HepG2 (cell line): ENCODE data around the gene ESPNL. TPM values are rescaled to one million over a fixed set of nuclear protein-coding genes. Genes with fewer than 3 reads are reported as not detected.

ENCODE experiments used
- AGO2 ChIP-seq: fragments of 200-400 bp; formaldehyde crosslinking; optimal IDR thresholded peaks from 2 replicates; pipeline ENCODE3; 2017; ENCODE audit warnings: mild to moderate bottlenecking, low read depth, low read length, moderate library complexity
- ASH2L ChIP-seq: fragments of 300-600, 200-600 bp; sonication (generic); IDR thresholded peaks from 2 replicates; pipeline ENCODE4 v1.7.0; 2017; ENCODE audit warnings: low read depth, mild to moderate bottlenecking, moderate library complexity, mixed read lengths, low read length; ENCODE audit not compliant: insufficient read length
- ATM ChIP-seq: fragments of 450-650 bp; IDR thresholded peaks from 2 replicates; pipeline ENCODE4 v1.7.1; 2017; ENCODE audit warnings: mild to moderate bottlenecking, borderline replicate concordance
- CHCHD3 ChIP-seq: sonication (generic); formaldehyde crosslinking; IDR thresholded peaks from 2 replicates; pipeline ENCODE4 v1.8.0; 2022; ENCODE audit warnings: mild to moderate bottlenecking, missing genetic modification reagents, moderate library complexity
- ERF ChIP-seq: IDR thresholded peaks from 2 replicates; pipeline ENCODE4 v1.6.1; 2018; ENCODE audit warnings: missing biosample characterization, missing genetic modification reagents
- FOXJ3 ChIP-seq: sonication (generic); formaldehyde crosslinking; IDR thresholded peaks from 2 replicates; pipeline ENCODE4 v1.4.0; 2020; ENCODE audit warnings: missing genetic modification reagents, mild to moderate bottlenecking, borderline replicate concordance
- FOXK1 ChIP-seq: sonication (generic); formaldehyde crosslinking; IDR thresholded peaks from 2 replicates; pipeline ENCODE4 v1.4.0; 2020; ENCODE audit warnings: low read depth, missing genetic modification reagents, borderline replicate concordance
- ISL2 ChIP-seq: sonication (generic); formaldehyde crosslinking; IDR thresholded peaks from 2 replicates; pipeline ENCODE4 v1.5.0; 2020; ENCODE audit warnings: missing genetic modification reagents
- MEIS2 ChIP-seq: sonication (generic); formaldehyde crosslinking; IDR thresholded peaks from 2 replicates; pipeline ENCODE4 v1.9.0; 2021; ENCODE audit warnings: mild to moderate bottlenecking, missing genetic modification reagents
- MXI1 ChIP-seq: IDR thresholded peaks from 3 replicates; pipeline ENCODE4 v1.6.1; 2012; ENCODE audit warnings: low read depth, low read length, inconsistent platforms, borderline replicate concordance
- PHF21A ChIP-seq: sonication (generic); formaldehyde crosslinking; IDR thresholded peaks from 2 replicates; pipeline ENCODE4 v1.5.0; 2020; ENCODE audit warnings: mild to moderate bottlenecking, missing genetic modification reagents
- RARA ChIP-seq: IDR thresholded peaks from 2 replicates; pipeline ENCODE4 v1.6.1; 2016; ENCODE audit warnings: missing genetic modification reagents, missing compliant biosample characterization
- RELA ChIP-seq: sonication (generic); formaldehyde crosslinking; IDR thresholded peaks from 2 replicates; pipeline ENCODE4 v1.4.0; 2020; ENCODE audit warnings: missing genetic modification reagents
- SALL1 ChIP-seq: sonication (generic); formaldehyde crosslinking; IDR thresholded peaks from 2 replicates; pipeline ENCODE4 v1.8.0; 2022; ENCODE audit warnings: mild to moderate bottlenecking, missing genetic modification reagents
- SIN3B ChIP-seq: fragments of 150-350 bp; IDR thresholded peaks from 2 replicates; pipeline ENCODE4 v1.6.1; 2014; ENCODE audit warnings: low read length
- U2AF1 ChIP-seq: fragments of 200-400 bp; formaldehyde crosslinking; optimal IDR thresholded peaks from 2 replicates; pipeline ENCODE3; 2017; ENCODE audit warnings: mild to moderate bottlenecking, low read depth, low read length
- ZBTB1 ChIP-seq: sonication (generic); formaldehyde crosslinking; IDR thresholded peaks from 2 replicates; pipeline ENCODE4 v1.4.0; 2020; ENCODE audit warnings: missing genetic modification reagents, borderline replicate concordance
- ZNF136 ChIP-seq: sonication (generic); formaldehyde crosslinking; IDR thresholded peaks from 2 replicates; pipeline ENCODE4 v1.8.1; 2022; ENCODE audit warnings: low read depth, mild to moderate bottlenecking, moderate library complexity, missing genetic modification reagents
- ZNF263 ChIP-seq: sonication (generic); formaldehyde crosslinking; IDR thresholded peaks from 2 replicates; pipeline ENCODE4 v1.4.0; 2020; ENCODE audit warnings: missing genetic modification reagents
- ZNF33A ChIP-seq: sonication (generic); formaldehyde crosslinking; IDR thresholded peaks from 2 replicates; pipeline ENCODE4 v1.5.1; 2020; ENCODE audit warnings: missing genetic modification reagents, mild to moderate bottlenecking, moderate library complexity, borderline replicate concordance
- ZNF382 ChIP-seq: sonication (generic); formaldehyde crosslinking; IDR thresholded peaks from 2 replicates; pipeline ENCODE4 v1.5.0; 2020; ENCODE audit warnings: missing genetic modification reagents, mild to moderate bottlenecking, borderline replicate concordance
- ZNF446 ChIP-seq: sonication (generic); formaldehyde crosslinking; IDR thresholded peaks from 2 replicates; pipeline ENCODE4 v1.5.0; 2020; ENCODE audit warnings: mild to moderate bottlenecking, missing genetic modification reagents
- ZNF484 ChIP-seq: sonication (generic); formaldehyde crosslinking; IDR thresholded peaks from 2 replicates; pipeline ENCODE4 v1.5.1; 2020; ENCODE audit warnings: mild to moderate bottlenecking, low read depth, missing genetic modification reagents, borderline replicate concordance
- ZNF652 ChIP-seq: IDR thresholded peaks from 2 replicates; pipeline ENCODE4 v1.6.1; 2016; ENCODE audit warnings: low read depth, borderline replicate concordance
- ZNF678 ChIP-seq: sonication (generic); formaldehyde crosslinking; IDR thresholded peaks from 2 replicates; pipeline ENCODE4 v1.4.0; 2020; ENCODE audit warnings: mild to moderate bottlenecking, missing genetic modification reagents
- polyA plus RNA-seq, 8 experiments: library from polyadenylated mRNA; depleted of rRNA in 3 of 8; stranded (reverse) in 7 of 8; unstranded in 1 of 8; fragments of >200 nt; fragmentation: Illumina TruSeq in 4 of 8; extraction: Trizol in 4 of 8; gene quantifications; 2 replicates each; pipeline versions ENCODE4 v1.2.1 to v1.2.3, GENCODE V29; 2011 to 2016; ENCODE audit warnings: low read depth in 4 of 8, missing spikeins in 1 of 8, mixed read lengths in 1 of 8; ENCODE audit not compliant: insufficient read depth in 1 of 8
- total RNA-seq, 5 experiments: library from RNA; depleted of rRNA; stranded (reverse); fragments of >200 nt; fragmentation: Illumina TruSeq; extraction: Trizol; gene quantifications; 2 replicates each; pipeline ENCODE4 v1.2.3, GENCODE V29; 2016; ENCODE audit warnings: low read depth in 1 of 5
- TF ChIP-seq, protein P1 (sequence below): sonication (generic); formaldehyde crosslinking; IDR thresholded peaks from 2 replicates; pipeline ENCODE4 v1.4.0; 2020; ENCODE audit warnings: missing genetic modification reagents, borderline replicate concordance
- TF ChIP-seq, protein P2 (sequence below): sonication (generic); formaldehyde crosslinking; IDR thresholded peaks from 2 replicates; pipeline ENCODE4 v1.8.1; 2023; ENCODE audit warnings: missing genetic modification reagents, mild to moderate bottlenecking, borderline replicate concordance
- TF ChIP-seq, protein P3 (sequence below): sonication (generic); formaldehyde crosslinking; IDR thresholded peaks from 2 replicates; pipeline ENCODE4 v1.4.0; 2020; ENCODE audit warnings: missing genetic modification reagents; ENCODE audit errors: not compliant biosample characterization

Gene ESPNL
- total and polyA plus RNA-seq, 2 of the 13 experiments (the other 11 are each of a cell fraction or from before 2014, with no cell fraction given) = 0.45 to 0.80 TPM

DNA sequence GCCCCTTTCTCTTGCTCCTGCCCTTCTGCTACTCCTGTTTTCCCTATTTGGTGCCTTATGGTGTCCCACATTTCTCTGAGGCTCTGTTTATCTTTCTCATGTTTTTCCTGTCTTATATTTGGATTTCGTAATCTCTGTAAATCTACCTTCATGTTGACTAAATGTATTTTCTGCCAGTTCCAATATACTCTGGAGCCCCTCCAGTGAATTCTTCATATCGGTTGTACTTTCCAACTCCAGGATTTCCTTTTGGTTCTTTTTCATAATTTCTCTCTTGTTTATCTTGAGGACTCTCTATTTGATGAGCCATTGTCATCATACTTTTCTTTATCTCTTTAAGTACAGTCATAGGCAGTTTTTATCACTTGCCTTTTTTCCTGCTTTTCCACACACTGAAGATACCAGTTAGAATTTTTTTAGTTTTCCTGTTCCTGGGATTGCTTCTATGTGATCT lies 20.2 kb upstream of the ESPNL start (continued):
- TF ChIP-seq ZNF446 (CRISPR knock-in tag) (no peak), ERF (CRISPR knock-in tag) (peak; percentile 87), SIN3B (no peak), ATM (no peak), ZNF33A (CRISPR knock-in tag) (peak; percentile 55; the same call in 1 of the 2 replicates), MEIS2 (no peak), U2AF1 (no peak), CHCHD3 (CRISPR knock-in tag) (no peak), ISL2 (CRISPR knock-in tag) (peak; percentile 97), ZNF484 (no peak), ZNF382 (no peak), ZBTB1 (CRISPR knock-in tag) (no peak), ZNF263 (CRISPR knock-in tag) (peak; percentile 11; the same call in 1 of the 2 replicates), MXI1 (peak; percentile 36; the same call in 1 of the 3 replicates), FOXK1 (CRISPR knock-in tag) (peak; percentile 96), RARA (CRISPR knock-in tag) (peak; percentile 88), SALL1 (CRISPR knock-in tag) (peak; percentile 44; the same call in 1 of the 2 replicates), PHF21A (peak; percentile 93), ZNF652 (CRISPR knock-in tag) (peak; percentile 61), ZNF678 (CRISPR knock-in tag) (no peak), ASH2L (peak; percentile 69), ZNF136 (CRISPR knock-in tag) (no peak), FOXJ3 (CRISPR knock-in tag) (peak; percentile 99), RELA (CRISPR knock-in tag) (no peak), AGO2 (no peak)
- TF ChIP-seq, protein P1, sequence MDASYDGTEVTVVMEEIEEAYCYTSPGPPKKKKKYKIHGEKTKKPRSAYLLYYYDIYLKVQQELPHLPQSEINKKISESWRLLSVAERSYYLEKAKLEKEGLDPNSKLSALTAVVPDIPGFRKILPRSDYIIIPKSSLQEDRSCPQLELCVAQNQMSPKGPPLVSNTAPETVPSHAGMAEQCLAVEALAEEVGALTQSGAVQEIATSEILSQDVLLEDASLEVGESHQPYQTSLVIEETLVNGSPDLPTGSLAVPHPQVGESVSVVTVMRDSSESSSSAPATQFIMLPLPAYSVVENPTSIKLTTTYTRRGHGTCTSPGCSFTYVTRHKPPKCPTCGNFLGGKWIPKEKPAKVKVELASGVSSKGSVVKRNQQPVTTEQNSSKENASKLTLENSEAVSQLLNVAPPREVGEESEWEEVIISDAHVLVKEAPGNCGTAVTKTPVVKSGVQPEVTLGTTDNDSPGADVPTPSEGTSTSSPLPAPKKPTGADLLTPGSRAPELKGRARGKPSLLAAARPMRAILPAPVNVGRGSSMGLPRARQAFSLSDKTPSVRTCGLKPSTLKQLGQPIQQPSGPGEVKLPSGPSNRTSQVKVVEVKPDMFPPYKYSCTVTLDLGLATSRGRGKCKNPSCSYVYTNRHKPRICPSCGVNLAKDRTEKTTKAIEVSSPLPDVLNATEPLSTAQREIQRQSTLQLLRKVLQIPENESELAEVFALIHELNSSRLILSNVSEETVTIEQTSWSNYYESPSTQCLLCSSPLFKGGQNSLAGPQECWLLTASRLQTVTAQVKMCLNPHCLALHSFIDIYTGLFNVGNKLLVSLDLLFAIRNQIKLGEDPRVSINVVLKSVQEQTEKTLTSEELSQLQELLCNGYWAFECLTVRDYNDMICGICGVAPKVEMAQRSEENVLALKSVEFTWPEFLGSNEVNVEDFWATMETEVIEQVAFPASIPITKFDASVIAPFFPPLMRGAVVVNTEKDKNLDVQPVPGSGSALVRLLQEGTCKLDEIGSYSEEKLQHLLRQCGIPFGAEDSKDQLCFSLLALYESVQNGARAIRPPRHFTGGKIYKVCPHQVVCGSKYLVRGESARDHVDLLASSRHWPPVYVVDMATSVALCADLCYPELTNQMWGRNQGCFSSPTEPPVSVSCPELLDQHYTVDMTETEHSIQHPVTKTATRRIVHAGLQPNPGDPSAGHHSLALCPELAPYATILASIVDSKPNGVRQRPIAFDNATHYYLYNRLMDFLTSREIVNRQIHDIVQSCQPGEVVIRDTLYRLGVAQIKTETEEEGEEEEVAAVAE (CRISPR knock-in tag) = peak; percentile 75; the same call in 1 of the 2 replicates
- TF ChIP-seq, protein P2, sequence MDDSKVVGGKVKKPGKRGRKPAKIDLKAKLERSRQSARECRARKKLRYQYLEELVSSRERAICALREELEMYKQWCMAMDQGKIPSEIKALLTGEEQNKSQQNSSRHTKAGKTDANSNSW (CRISPR knock-in tag) = no peak
- TF ChIP-seq, protein P3, sequence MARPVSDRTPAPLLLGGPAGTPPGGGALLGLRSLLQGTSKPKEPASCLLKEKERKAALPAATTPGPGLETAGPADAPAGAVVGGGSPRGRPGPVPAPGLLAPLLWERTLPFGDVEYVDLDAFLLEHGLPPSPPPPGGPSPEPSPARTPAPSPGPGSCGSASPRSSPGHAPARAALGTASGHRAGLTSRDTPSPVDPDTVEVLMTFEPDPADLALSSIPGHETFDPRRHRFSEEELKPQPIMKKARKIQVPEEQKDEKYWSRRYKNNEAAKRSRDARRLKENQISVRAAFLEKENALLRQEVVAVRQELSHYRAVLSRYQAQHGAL (CRISPR knock-in tag) = no peak
